ENCODE results near the gene FMN1.

GRCh38 chr15:33153548-33153947, 41.0 kb downstream of the FMN1 start:
- TF ChIP-seq BCLAF1 (IDR thresholded peaks at IDR 0.05) (no peak), SIX5 (IDR thresholded peaks at IDR 0.05; ENCODE audit: low read depth, low read length, severe bottlenecking) (no peak), CTCF (IDR thresholded peaks at IDR 0.05 in 2 of 3, conservative IDR thresholded peaks at IDR 0.05 in 1 of 3; ENCODE audit: control insufficient read depth in 2 of 3, extremely low read depth in 1 of 3, insufficient read depth in 1 of 3, low read depth in 3 of 3, low read length in 3 of 3) (no peak), YBX1 (IDR thresholded peaks at IDR 0.05) (no peak), POU2F2 (IDR thresholded peaks at IDR 0.05; ENCODE audit: borderline replicate concordance, low read depth, low read length) (no peak), TAF1 (IDR thresholded peaks at IDR 0.05; ENCODE audit: borderline replicate concordance, low read depth, low read length) (no peak), NRF1 (conservative IDR thresholded peaks at IDR 0.05; ENCODE audit: low read depth, low read length) (no peak), STAT3 (IDR thresholded peaks at IDR 0.05; ENCODE audit: low read depth, low read length) (no peak), SRF (IDR thresholded peaks at IDR 0.05; ENCODE audit: low read depth in 2 of 2, low read length in 2 of 2) (no peak), CREB1 (IDR thresholded peaks at IDR 0.05; ENCODE audit: low read depth) (no peak), ATF2 (IDR thresholded peaks at IDR 0.05; ENCODE audit: low read length) (no peak), EZH2 (IDR thresholded peaks at IDR 0.05; ENCODE audit: borderline replicate concordance, control insufficient read depth, low read depth, low read length) (no peak), RAD51 (IDR thresholded peaks at IDR 0.05) (no peak), CREM (IDR thresholded peaks at IDR 0.05; ENCODE audit: low read depth) (no peak)

All from GM12878 (cell line).